Measurements from ENCODE around the gene NT5DC3.

Gene NT5DC3

GRCh38 chr12:103801709-103802585 lies 39.1 kb downstream of the NT5DC3 start:
- Histone ChIP-seq H3K9me2 (replicated peaks; ENCODE audit: low read depth, low read length) (no peaks in the 10 kb centered on the region), H3K27me3 (ENCODE audit: insufficient read depth, low read length, poor library complexity, severe bottlenecking) (no peaks in the 10 kb centered on the region), H3K9ac (ENCODE audit: low read depth, low read length, poor library complexity, severe bottlenecking) (no peak overlapping the region), H3K79me2 (ENCODE audit: insufficient read depth, low read length) (no peaks in the 10 kb centered on the region), H3K36me3 (ENCODE audit: insufficient read depth, low read length) (no peaks in the 10 kb centered on the region), H3K9me3 (ENCODE audit: insufficient read depth, low read depth, low read length) (no peaks in the 10 kb centered on the region), H2AFZ (ENCODE audit: low read length) (no peak overlapping the region), H4K20me1 (ENCODE audit: insufficient read depth, low read length, poor library complexity, severe bottlenecking) (no peaks in the 10 kb centered on the region), H3K4me1 (ENCODE audit: insufficient read depth, low read length, poor library complexity, severe bottlenecking) (no peaks in the 10 kb centered on the region), H3F3A (ENCODE audit: low read depth) (no peaks in the 10 kb centered on the region), H3K4me2 (ENCODE audit: low read depth, low read length, poor library complexity, severe bottlenecking) (no peak overlapping the region), H3K4me3 (ENCODE audit: low read length, poor library complexity, severe bottlenecking) (no peak overlapping the region)
- TF ChIP-seq CTCF (conservative IDR thresholded peaks at IDR 0.05; ENCODE audit: low read length) (no peak), EZH2phosphoT487 (IDR thresholded peaks at IDR 0.05; ENCODE audit: borderline replicate concordance) (no peak)

- H4K20me1 ChIP-seq (ENCODE audit: insufficient read depth, low read length, poor library complexity, severe bottlenecking), result no peaks in the 10 kb centered on the region
- TF ChIP-seq EZH2phosphoT487 (IDR thresholded peaks at IDR 0.05; ENCODE audit: borderline replicate concordance), result no peak
- TF ChIP-seq CTCF (conservative IDR thresholded peaks at IDR 0.05; ENCODE audit: low read length), result no peak
- H3K4me3 ChIP-seq (ENCODE audit: low read length, poor library complexity, severe bottlenecking), result no peak overlapping the region
- no peaks in the 10 kb centered on the region for H3K9me2 ChIP-seq (replicated peaks; ENCODE audit: low read depth, low read length)
- no peaks in the 10 kb centered on the region for H3K4me1 ChIP-seq (ENCODE audit: insufficient read depth, low read length, poor library complexity, severe bottlenecking)
- no peaks in the 10 kb centered on the region for H3K79me2 ChIP-seq (ENCODE audit: insufficient read depth, low read length)
- H3K9ac ChIP-seq (ENCODE audit: low read depth, low read length, poor library complexity, severe bottlenecking), result no peak overlapping the region
- no peaks in the 10 kb centered on the region for H3K27me3 ChIP-seq (ENCODE audit: insufficient read depth, low read length, poor library complexity, severe bottlenecking)
- H3F3A ChIP-seq (ENCODE audit: low read depth), result no peaks in the 10 kb centered on the region
- H3K4me2 ChIP-seq (ENCODE audit: low read depth, low read length, poor library complexity, severe bottlenecking), result no peak overlapping the region
- H2AFZ ChIP-seq (ENCODE audit: low read length), result no peak overlapping the region
- no peaks in the 10 kb centered on the region for H3K9me3 ChIP-seq (ENCODE audit: insufficient read depth, low read depth, low read length)
- H3K36me3 ChIP-seq (ENCODE audit: insufficient read depth, low read length), result peaks cover 4% of the 10 kb centered on the region; the same call in 1 of the 2 replicates
These were observed 40.9 kb downstream of the NT5DC3 start for GRCh38 chr12:103799857-103800771.

- peaks cover 3% of the 10 kb centered on the region for H3K4me1 ChIP-seq (ENCODE audit: insufficient read depth, low read length, poor library complexity, severe bottlenecking)
- no peak overlapping the region for H2AFZ ChIP-seq (ENCODE audit: low read length)
- H3K27me3 ChIP-seq (ENCODE audit: insufficient read depth, low read length, poor library complexity, severe bottlenecking), result no peaks in the 10 kb centered on the region
- H3F3A ChIP-seq (ENCODE audit: low read depth), result no peaks in the 10 kb centered on the region
- TF ChIP-seq CTCF (conservative IDR thresholded peaks at IDR 0.05; ENCODE audit: low read length) (no peak), EZH2phosphoT487 (IDR thresholded peaks at IDR 0.05; ENCODE audit: borderline replicate concordance) (no peak)
- no peaks in the 10 kb centered on the region for H3K79me2 ChIP-seq (ENCODE audit: insufficient read depth, low read length)
- H3K9ac ChIP-seq (ENCODE audit: low read depth, low read length, poor library complexity, severe bottlenecking), result no peak overlapping the region
- H3K4me3 ChIP-seq (ENCODE audit: low read length, poor library complexity, severe bottlenecking), result no peak overlapping the region
- H3K36me3 ChIP-seq (ENCODE audit: insufficient read depth, low read length), result peaks cover 4% of the 10 kb centered on the region; the same call in 1 of the 2 replicates
- no peaks in the 10 kb centered on the region for H3K9me3 ChIP-seq (ENCODE audit: insufficient read depth, low read depth, low read length)
- H3K9me2 ChIP-seq (replicated peaks; ENCODE audit: low read depth, low read length), result no peaks in the 10 kb centered on the region
- H4K20me1 ChIP-seq (ENCODE audit: insufficient read depth, low read length, poor library complexity, severe bottlenecking), result no peaks in the 10 kb centered on the region
- no peak overlapping the region for H3K4me2 ChIP-seq (ENCODE audit: low read depth, low read length, poor library complexity, severe bottlenecking)
These were observed 41.6 kb downstream of the NT5DC3 start for GRCh38 chr12:103799504-103799856.

Data from Loucy (cell line).